Thyroid gland (tissue), 4 donors: ENCODE data around the gene TMC1.
"Not testable (repeated sequence)": the region's sequence is repeated elsewhere in the genome, so short reads cannot be mapped to it uniquely, and the experiment has no call there.

Experiments used
- CTCF ChIP-seq, 6 experiments: fragments of 200-600 bp in 3 of 6; fragments of 450-650 bp in 3 of 6; sonication (generic) in 3 of 6; IDR thresholded peaks; one replicate each; pipeline ENCODE4 v1.5.1; 2016 to 2019; ENCODE audit warnings: antibody characterized with exemption in 6 of 6, mild to moderate bottlenecking in 2 of 6, inconsistent platforms in 1 of 6, moderate library complexity in 1 of 6
- POLR2A ChIP-seq, 2 donors: fragments of 450-650 bp; IDR thresholded peaks; one replicate each; pipeline ENCODE4 v1.6.1; 2017; ENCODE audit warnings: antibody characterized with exemption in 2 of 2, mild to moderate bottlenecking in 2 of 2, moderate library complexity in 1 of 2

DNA sequence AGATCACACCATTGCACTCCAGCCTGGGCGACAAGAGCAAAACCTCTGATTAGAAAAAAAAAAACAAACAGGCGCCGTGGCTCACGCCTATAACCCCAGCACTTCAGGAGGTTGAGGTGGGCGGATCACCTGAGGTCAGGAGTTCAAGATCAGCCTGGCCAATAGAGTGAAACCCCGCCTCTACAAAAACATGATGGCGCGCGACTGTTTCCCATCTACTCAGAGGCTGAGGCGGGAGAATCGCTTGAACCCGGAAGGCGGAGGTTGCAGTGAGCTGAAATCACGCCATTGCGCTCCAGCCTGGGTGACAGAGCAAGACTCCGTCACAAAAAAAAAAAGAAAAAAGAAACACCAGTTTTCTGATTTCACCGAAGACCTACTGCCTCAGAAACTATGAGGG, at the start of gene TMC1:
- not testable (repeated sequence) for TF ChIP-seq CTCF, POLR2A (IDR thresholded peaks at IDR 0.05)
